Activated T-cell treated with anti-CD3 and anti-CD28 coated beads for 24 hours (primary cell): ENCODE data around the gene PFKM.
"Not testable (repeated sequence)": the region's sequence is repeated elsewhere in the genome, so short reads cannot be mapped to it uniquely, and the experiment has no call there.

ENCODE experiments used
- DNase-seq: peaks from one replicate; pipeline ENCODE4 v3.0.0-alpha.2; 2020; ENCODE audit warnings: low read depth

PFKM gene

DNA sequence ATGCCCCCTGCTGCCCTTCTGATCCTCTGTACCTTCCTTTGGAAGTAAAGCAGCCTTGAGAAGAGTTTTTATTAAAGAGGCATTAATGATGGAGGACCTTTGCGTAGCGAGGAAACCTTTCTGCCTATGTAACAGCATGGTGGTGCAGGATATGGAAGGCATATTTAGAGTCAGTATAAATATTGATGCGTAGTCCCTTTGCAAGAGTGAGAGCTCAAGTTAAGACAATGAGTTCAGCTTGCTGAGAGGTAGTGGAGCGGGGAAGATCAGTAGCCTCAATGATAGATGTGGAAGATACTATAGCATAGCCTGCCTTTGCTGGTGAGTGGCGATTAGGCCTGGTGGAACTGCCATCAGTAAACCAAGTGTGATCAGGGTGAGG, 7.9 kb upstream of the PFKM start:
- not testable (repeated sequence) for DNase-seq

DNA sequence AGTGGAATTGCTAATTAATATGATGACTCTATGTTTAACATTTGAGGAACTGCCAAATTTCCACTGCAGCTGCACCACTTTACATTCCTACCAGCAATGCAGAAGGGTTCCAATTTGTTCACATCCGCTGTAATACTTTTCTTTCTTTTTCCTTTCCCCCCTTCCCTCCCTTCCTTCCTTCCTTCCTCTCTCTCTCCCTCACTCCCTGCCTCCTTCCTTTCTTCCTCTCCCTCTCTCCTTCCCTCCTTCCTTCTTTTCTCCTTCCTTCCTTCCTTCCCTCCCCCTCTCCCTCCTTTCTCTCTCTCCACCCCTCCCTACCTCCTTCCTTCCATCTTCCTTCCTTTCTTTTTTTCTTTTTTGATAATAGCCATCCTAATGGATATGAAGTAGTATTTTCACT, 3.2 kb upstream of the PFKM start:
- no peak for DNase-seq

DNA sequence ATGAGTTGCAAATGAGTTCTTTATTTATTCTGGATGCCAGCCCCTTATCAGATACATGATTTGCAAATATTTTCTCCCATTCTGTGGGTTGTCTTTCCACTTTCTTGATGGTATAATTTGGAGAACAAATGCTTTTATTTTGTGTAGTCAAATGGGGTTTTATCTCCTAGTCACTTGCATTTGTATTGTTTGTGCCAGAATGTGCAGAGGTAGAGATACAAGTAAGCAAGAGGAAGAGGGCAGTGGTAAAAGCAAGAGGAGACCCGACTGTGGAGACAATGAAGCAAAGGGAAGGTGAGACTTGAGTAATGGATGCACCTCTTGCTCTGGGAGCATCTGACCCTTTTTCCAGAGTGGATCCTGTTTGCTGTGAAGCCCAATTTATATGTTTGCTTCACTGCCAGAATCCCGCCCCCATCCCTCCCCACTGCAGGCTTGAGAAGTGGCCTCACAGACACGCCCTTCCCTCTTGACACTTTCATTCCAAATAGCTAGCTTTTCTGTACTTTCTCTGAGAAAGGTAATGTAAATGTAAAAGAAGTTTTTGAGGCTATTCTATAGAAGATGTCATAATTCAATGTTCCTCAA, 786 bp upstream of the PFKM start:
- no peak for DNase-seq

- no peak for DNase-seq
Measured at GRCh38 chr12:48119834-48120195, 651 bp downstream of the PFKM start.

- DNase-seq = no peak
Measured at GRCh38 chr12:48121522-48121921, 2.4 kb downstream of the PFKM start.

DNA sequence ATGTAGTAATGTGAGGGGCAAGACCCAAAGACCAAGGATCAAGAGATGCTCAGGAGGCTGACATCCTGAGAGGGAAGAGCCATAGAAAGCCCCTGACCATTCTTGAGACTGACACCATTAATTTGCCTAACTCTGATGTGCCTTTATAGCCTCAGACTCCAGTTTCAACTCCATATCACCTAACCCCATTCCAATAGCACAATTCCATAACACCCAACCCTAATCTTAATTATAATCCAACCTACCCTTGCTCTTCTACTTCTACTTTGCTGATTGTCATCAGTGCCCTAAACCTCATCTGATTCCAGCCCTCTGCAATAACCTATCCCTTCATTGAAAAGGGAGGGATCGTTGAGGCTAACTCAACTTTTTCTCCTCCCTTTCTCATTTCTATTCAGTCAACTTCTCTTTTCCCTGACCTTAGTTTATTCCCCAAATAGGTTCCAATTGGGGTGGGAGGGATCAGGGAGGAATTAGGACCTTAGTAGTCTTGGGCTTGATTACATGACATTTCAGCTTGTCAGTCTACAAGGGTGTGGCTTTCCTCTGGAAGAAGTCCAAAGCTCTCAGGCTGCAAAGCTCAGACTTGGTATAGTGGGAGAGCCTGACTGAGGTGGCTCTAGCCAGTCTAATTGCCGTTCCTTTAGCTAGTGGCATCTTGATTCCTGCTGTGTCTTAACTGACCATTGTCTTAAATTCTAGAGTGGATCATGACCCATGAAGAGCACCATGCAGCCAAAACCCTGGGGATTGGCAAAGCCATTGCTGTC, 3.1 kb downstream of the PFKM start:
- no peak for DNase-seq

- no peak for DNase-seq
Measured at GRCh38 chr12:48123169-48123568, 4.0 kb downstream of the PFKM start.

GRCh38 chr12:48125542-48125941, 6.4 kb downstream of the PFKM start:
- DNase-seq = not testable (repeated sequence)

DNA sequence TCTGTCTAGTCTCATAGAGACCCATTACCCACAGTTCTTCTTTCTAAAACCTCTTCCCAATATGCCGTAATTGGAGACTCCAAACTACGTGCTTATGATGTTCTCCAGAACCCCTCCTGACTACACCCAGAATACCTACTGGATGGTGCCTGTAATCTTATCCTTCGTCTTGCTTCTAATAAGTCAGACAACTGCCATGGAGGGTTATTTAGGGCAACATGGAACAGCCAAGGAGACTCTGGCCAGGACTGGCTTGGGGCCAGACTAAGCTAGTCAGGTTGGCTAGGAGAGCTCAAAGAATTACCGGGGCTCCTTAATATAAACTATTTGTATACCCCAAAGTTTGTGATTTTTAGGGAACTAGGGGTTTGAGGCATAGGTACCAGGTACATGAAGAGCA, 6.8 kb downstream of the PFKM start:
- no peak for DNase-seq

DNA sequence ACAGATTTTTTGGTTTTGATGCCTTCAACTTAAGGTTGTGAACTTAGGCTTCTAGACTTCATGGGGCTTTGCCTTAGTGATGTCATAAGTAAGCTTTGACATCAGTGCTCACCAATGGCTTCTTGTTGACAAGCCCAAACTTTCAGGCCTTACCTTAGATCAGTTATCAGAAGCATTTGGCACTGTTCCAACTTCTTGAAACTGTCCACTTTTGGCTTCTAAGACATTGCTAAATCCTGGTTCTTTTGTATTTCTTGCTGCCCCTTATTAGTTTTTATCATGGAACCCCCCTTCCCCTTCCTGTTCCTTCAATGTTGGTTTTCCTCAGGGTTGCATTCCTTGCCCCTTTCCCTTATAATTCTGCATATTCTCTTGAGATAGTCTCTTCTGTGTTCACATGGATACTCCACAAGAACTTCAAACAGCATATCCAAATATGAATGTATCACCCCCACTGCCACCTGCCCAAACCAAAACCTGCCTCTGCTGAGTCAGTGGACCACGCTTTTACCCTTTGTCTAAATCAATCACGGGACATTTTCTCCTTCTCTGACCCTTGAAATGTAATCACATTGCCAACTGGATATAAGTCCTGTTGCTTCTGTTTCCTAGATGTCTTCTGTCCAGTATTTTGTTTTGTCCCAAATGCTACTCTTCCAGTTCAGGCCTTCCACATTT, 7.9 kb downstream of the PFKM start:
- DNase-seq = no peak

GRCh38 chr12:48128800-48129199, 9.6 kb downstream of the PFKM start:
- DNase-seq = no peak

DNA sequence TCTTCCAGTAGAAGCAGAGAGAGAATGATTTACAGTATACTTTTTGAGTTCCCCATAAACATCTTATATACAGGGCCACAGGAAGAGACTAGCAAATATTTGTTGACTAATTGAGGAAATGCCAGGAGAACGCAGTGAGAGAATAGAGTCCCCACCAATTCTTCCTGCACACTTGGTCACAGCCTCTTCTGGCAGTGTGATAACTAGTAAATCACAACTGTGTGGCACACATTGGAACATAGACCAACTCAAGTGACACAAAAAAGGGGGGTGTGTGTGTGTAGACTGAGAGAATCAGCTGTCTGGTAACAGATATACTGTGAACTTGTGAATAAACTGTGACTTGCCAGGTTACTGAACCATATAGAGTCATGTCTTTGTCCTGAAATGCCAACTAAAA, 10.2 kb downstream of the PFKM start:
- no peak for DNase-seq

DNA sequence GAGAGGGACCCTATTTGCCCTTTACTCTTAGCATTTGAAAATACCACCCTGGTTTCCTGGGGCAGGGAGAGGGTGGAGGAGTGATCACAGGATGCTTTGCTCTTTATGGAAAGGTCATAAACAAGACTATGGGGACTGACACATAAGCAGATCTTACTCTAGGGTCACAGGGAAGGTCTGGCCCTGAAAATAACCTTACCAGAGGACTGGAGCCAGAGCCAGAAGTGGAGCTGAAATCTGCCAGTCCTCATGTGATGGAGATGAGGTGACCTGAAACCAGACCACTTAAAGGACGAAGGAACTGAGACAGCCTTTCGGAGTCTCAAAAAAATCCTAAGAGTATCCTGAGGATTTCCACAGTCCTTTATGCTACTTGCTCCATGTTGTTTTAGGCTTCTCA, 12.4 kb downstream of the PFKM start:
- no peak for DNase-seq

GRCh38 chr12:48132826-48133225, 13.7 kb downstream of the PFKM start:
- DNase-seq = no peak

DNA sequence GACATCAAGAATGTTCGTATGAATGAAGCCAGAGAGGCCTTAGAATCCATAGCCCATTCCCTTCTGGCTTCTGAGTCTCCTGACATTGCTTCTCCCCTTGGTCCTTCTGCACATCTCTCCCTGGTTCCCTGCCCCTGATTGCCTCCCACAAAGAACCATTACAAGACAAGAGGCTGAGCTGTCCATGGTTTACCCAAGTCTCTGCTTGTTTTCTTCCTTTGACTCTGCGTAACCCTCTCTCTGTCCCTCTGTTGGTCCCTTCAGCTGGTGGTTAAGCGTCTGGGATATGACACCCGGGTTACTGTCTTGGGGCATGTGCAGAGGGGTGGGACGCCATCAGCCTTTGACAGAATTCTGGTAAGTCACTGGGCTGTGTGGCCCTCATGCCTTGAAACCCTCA, 15.9 kb downstream of the PFKM start:
- no peak for DNase-seq

DNA sequence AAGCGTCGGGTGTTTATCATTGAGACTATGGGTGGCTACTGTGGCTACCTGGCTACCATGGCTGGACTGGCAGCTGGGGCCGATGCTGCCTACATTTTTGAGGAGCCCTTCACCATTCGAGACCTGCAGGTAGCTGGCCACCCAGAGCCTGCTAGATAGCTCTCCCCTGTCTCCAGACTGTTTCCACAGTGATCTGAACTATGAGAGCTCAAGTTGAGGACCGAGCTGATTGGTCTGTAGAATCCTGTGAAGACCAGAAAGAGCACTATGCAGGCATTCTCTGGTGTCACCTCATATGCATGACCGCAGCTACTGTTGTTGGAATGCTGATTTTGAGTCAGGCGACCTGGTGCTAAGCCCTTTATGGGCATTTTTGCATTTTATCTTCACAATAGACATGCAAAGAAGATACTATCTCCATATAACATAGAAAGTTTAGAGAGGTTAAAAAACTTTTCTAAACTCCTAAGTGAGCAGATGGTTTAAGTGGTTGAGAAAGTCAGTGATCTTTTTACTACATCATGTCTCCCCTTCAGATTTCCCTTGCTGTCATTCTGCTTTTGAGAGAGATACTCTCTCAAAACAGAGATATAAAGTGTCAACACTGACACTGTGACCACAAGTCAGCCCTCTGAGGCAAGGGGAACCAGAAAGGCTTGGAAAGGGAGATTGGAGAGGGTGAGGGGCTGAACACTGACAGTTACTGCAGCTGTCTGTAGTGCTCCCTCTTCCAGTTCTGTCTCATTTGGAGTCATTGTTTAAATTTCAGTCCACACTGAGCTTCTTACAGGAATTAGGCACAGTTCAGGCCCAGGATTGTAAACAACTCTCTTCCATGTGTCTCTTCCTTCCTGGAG, 23.9 kb downstream of the PFKM start:
- DNase-seq = no peak

GRCh38 chr12:48143898-48144297, 24.7 kb downstream of the PFKM start:
- DNase-seq = no peak

DNA sequence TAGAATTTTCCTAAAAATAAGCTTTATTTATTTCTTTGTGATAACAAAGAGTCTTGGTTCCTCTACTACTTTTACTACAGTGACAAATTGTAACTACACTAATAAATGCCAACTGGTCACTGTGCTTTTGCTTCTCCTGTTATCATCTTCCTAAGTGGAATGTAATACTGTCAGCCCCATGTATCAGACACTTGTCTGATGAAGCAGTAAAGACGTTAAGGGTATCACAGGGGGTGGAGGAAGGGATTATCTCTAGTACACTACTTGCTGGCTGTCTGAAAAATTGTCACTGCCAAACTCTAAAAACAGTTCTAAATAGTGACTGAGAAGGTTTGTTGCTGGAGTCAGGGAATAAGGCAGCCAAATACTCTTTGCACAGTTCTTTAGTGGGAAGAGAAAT, 26.8 kb downstream of the PFKM start:
- DNase-seq = no peak

DNA sequence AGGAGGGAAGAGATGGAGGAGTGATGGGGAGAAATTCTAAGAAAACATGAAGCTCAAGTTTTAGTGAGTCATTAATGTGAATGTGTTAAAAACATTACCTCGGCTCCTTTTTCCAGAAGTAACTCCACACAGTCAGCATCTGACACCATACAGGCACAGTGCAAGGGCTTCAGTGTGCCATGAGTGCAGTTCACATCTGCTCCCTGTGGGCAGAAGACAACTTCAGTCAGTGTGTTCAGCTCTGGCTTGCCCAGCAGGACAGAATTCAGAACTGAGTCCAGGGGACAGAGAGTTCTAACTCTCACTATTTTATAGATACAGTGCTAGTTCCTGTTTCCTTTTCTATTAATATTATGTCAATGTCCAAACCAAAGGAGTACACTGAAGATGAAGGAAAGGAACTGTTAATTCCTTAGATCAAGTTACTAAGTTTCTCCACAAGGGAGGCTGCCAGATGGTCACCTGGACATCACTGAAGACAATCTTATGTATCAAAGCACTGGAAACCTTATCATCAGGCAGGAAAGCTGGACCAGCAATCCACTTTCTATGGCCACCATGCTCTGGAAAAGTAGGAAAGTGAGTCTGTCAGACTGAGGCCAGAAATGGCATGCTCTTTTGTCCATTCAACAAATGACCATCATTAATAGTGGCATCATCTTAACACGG, 32.1 kb downstream of the PFKM start:
- no peak for DNase-seq

DNA sequence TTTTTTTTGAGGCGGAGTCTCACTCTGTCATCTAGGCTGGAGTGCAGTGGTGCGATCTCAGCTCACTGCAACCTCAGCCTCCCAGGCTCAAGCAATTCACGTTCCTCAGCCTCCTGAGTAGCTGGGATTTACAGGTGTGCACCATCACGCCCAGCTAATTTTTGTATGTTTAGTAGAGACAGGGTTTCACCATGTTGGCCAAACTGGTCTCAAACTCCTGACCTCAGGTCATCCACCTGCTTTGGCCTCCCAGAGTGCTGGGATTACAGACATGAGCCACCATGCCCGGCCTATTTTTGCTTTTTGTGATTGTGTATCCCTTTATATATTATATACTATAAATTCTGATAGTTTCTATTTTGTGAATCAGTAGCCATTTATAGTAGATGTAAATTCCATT, 36.6 kb downstream of the PFKM start:
- DNase-seq = not testable (repeated sequence)

DNA sequence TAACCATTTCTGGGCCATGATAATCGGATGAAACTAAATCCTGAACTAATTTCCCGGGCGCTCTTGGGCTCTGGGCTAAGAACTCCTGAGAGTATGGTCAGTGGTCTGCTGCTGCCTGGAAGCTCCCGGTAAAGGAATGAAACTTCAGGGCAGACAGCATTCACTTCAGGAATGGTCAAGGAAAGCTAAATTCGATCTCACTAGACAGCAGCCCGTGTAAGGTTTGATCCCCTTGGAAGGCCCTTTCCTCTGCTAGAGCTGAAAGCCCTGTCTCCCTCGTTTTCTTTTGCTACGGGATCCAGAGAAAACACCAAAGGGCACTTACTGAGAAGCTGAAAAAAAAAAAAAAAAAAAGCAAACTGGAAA, 37.5 kb downstream of the PFKM start:
- DNase-seq = no peak
